H7 (cell line): ENCODE results near the gene COL4A1. TPM values are rescaled to one million over a fixed set of nuclear protein-coding genes. Genes with fewer than 3 reads are reported as not detected.

Experiments
- DNase-seq: peaks from one replicate; pipeline ENCODE4 v3.0.0; 2012
- H3K27me3 ChIP-seq: 2 replicates; pipeline ENCODE4 v1.6.0; 2011; ENCODE audit warnings: mild to moderate bottlenecking, low read length; ENCODE audit not compliant: control insufficient read depth, insufficient read depth
- H3K36me3 ChIP-seq: replicated peaks from 2 replicates; pipeline ENCODE4 v1.5.1; 2011; ENCODE audit warnings: low read length; ENCODE audit not compliant: control insufficient read depth, insufficient read depth
- H3K4me3 ChIP-seq: 2 replicates; pipeline ENCODE4 v1.5.1; 2011; ENCODE audit warnings: low read depth, mild to moderate bottlenecking, control low read depth, low read length, moderate library complexity; ENCODE audit not compliant: insufficient read depth
- total RNA-seq: library from RNA; depleted of rRNA; stranded (reverse); fragments of >200 nt; shearing (Covaris generic); gene quantifications from 2 replicates; pipeline ENCODE4 v1.2.3, GENCODE V29; 2014

The COL4A1 gene
- total RNA-seq, 1 experiment from 2014 or later = 135 TPM

- peaks cover 5% of the 10 kb centered on the region for H3K36me3 ChIP-seq
- no peaks in the 10 kb centered on the region for H3K27me3 ChIP-seq
- no peak overlapping the region for H3K4me3 ChIP-seq
- no peak for DNase-seq
These were observed 109.5 kb downstream of the COL4A1 start for GRCh38 chr13:110197471-110197870.

GRCh38 chr13:110197026-110197425 is 109.9 kb downstream of the COL4A1 start:
- H3K36me3 ChIP-seq = peaks cover 5% of the 10 kb centered on the region
- no peak overlapping the region for H3K4me3 ChIP-seq
- no peak for DNase-seq
- H3K27me3 ChIP-seq = no peaks in the 10 kb centered on the region

- no peak for DNase-seq
- Histone ChIP-seq H3K27me3 (no peaks in the 10 kb centered on the region), H3K36me3 (peaks cover 10% of the 10 kb centered on the region), H3K4me3 (no peak overlapping the region)
These were observed 111.1 kb downstream of the COL4A1 start for GRCh38 chr13:110195547-110196485.

- H3K4me3 ChIP-seq = no peak overlapping the region
- H3K27me3 ChIP-seq = no peaks in the 10 kb centered on the region
- H3K36me3 ChIP-seq = peaks cover 8% of the 10 kb centered on the region
- no peak for DNase-seq
These were observed 112.5 kb downstream of the COL4A1 start for GRCh38 chr13:110194451-110194850.

GRCh38 chr13:110193491-110193890 is 113.5 kb downstream of the COL4A1 start:
- Histone ChIP-seq H3K27me3 (no peaks in the 10 kb centered on the region), H3K36me3 (peaks cover 7% of the 10 kb centered on the region), H3K4me3 (no peak overlapping the region)
- DNase-seq = no peak

- Histone ChIP-seq H3K36me3 (peaks cover 6% of the 10 kb centered on the region), H3K4me3 (no peak overlapping the region), H3K27me3 (no peaks in the 10 kb centered on the region)
- DNase-seq = no peak
These were observed 114.5 kb downstream of the COL4A1 start for GRCh38 chr13:110192472-110192871.

- no peak for DNase-seq
- peaks cover 8% of the 10 kb centered on the region for H3K36me3 ChIP-seq
- H3K27me3 ChIP-seq = no peaks in the 10 kb centered on the region
- no peak overlapping the region for H3K4me3 ChIP-seq
These were observed 119.3 kb downstream of the COL4A1 start for GRCh38 chr13:110187641-110188161.

- H3K4me3 ChIP-seq = no peak overlapping the region
- peaks cover 3% of the 10 kb centered on the region for H3K36me3 ChIP-seq
- H3K27me3 ChIP-seq = no peaks in the 10 kb centered on the region
- no peak for DNase-seq
These were observed 120.6 kb downstream of the COL4A1 start for GRCh38 chr13:110186231-110186855.

GRCh38 chr13:110185696-110186095 is 121.3 kb downstream of the COL4A1 start:
- Histone ChIP-seq H3K4me3 (no peak overlapping the region), H3K27me3 (no peaks in the 10 kb centered on the region), H3K36me3 (peaks cover 3% of the 10 kb centered on the region)
- no peak for DNase-seq

GRCh38 chr13:110183910-110184309 is 123.0 kb downstream of the COL4A1 start:
- H3K4me3 ChIP-seq = no peak overlapping the region
- no peak for DNase-seq
- H3K36me3 ChIP-seq = peaks cover 3% of the 10 kb centered on the region
- H3K27me3 ChIP-seq = no peaks in the 10 kb centered on the region

- DNase-seq = no peak
- H3K4me3 ChIP-seq = no peak overlapping the region
- peaks cover 6% of the 10 kb centered on the region for H3K36me3 ChIP-seq
- no peaks in the 10 kb centered on the region for H3K27me3 ChIP-seq
These were observed 124.5 kb downstream of the COL4A1 start for GRCh38 chr13:110182461-110182860.

- Histone ChIP-seq H3K36me3 (peaks cover 6% of the 10 kb centered on the region), H3K4me3 (no peak overlapping the region), H3K27me3 (no peaks in the 10 kb centered on the region)
- DNase-seq = no peak
These were observed 125.0 kb downstream of the COL4A1 start for GRCh38 chr13:110182003-110182402.

- Histone ChIP-seq H3K4me3 (no peak overlapping the region), H3K27me3 (no peaks in the 10 kb centered on the region), H3K36me3 (peaks cover 14% of the 10 kb centered on the region)
- DNase-seq = no peak
These were observed 127.2 kb downstream of the COL4A1 start for GRCh38 chr13:110179857-110180147.

GRCh38 chr13:110179116-110179856 is 127.7 kb downstream of the COL4A1 start:
- H3K4me3 ChIP-seq = no peak overlapping the region
- no peak for DNase-seq
- peaks cover 15% of the 10 kb centered on the region for H3K36me3 ChIP-seq
- H3K27me3 ChIP-seq = no peaks in the 10 kb centered on the region
